SH-SY5Y (cell line): ENCODE results near the gene WDR7.

Source experiments
- GATA2 ChIP-seq: IDR thresholded peaks from 2 replicates; pipeline ENCODE4 v1.6.1; 2011; ENCODE audit warnings: mild to moderate bottlenecking, low read depth, low read length
- GATA3 ChIP-seq: IDR thresholded peaks from 2 replicates; pipeline ENCODE4 v1.6.1; 2011; ENCODE audit warnings: low read depth, mild to moderate bottlenecking, low read length, moderate library complexity

DNA sequence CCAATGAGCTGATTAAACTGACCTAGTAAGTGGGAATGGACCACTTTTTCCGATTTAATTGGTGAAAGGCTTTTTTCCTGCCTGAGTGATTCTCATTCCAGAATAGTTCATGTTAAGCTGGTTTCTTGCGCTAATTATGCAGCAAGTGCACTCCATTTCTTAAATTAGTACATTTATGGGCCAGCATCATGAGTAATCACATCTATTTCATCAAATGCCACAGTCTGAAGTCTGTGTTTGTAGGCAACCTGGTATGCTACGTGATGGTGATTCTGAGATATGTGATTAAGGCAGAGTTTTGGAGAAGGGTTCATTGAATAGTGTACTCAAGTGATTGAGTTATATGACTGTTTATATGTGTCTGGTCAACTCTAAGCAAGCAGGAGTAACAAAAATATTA is 367.7 kb downstream of the WDR7 start:
- TF ChIP-seq GATA2 (no peak), GATA3 (no peak)
